Epithelial cell of esophagus (primary cell): ENCODE measurements around the gene APIP.

ENCODE experiments used
- DNase-seq: peaks from one replicate; pipeline ENCODE4 v3.0.0; 2010; ENCODE audit warnings: low read depth
- H3K4me3 ChIP-seq: 2 replicates; pipeline ENCODE4 v1.5.1; 2011; ENCODE audit warnings: mild to moderate bottlenecking, low read length, control low read depth
- TF ChIP-seq, protein P1 (sequence below): IDR thresholded peaks from 2 replicates; pipeline ENCODE4 v1.5.1; 2011; ENCODE audit warnings: low read depth, mild to moderate bottlenecking, low read length, control low read depth, inconsistent platforms; ENCODE audit not compliant: insufficient read depth; ENCODE audit errors: missing control alignments

The APIP gene, protein sequence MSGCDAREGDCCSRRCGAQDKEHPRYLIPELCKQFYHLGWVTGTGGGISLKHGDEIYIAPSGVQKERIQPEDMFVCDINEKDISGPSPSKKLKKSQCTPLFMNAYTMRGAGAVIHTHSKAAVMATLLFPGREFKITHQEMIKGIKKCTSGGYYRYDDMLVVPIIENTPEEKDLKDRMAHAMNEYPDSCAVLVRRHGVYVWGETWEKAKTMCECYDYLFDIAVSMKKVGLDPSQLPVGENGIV

DNA sequence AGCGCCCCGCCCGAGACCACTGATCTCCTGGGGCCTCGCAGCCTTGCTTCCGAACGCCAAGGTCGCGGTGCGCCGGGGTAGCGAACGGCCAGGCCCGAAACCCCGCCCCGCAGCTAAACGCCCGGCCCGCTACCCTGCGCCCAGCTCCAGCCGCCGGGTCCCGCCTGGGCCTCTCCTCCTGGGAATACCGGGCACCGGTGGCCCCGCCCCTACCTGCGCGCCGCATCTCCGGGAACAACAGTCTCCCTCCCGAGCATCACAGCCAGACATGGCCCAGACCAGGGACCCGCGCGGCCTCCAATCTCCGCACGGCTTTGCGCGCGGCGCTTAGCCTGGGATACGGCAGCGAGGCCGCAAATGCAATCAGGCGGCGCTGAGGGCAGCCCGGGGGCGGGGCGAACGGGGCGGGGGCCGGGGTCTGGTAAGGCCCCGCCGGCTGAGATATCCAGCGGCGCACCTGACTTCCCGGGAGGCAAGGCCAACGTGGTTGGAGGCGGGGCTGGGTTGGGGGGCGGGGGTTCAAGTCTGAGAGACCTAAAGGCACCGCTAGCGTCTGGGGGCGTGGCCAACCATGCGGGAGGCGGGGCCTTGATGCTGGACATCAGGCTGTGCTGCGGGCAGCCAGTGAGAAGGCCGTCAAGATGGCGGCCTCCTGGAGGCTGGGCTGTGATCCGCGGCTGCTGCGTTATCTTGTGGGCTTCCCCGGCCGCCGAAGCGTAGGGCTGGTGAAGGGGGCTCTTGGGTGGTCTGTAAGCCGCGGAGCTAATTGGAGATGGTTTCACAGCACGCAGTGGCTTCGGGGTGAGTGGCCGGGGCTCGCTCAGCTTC is at the start of gene APIP, which contains the start of gene PDHX:
APIP (minus strand) TSS at position 365 of the 828 bp plus-strand sequence; CDS start at position 270, 95 bp downstream.
PDHX (plus strand) TSS at position 604 of the 828 bp plus-strand sequence; CDS start at position 642, 38 bp downstream.
- peak within 1 kb of the TSS; percentile 88 for H3K4me3 ChIP-seq
- TF ChIP-seq, protein P1, sequence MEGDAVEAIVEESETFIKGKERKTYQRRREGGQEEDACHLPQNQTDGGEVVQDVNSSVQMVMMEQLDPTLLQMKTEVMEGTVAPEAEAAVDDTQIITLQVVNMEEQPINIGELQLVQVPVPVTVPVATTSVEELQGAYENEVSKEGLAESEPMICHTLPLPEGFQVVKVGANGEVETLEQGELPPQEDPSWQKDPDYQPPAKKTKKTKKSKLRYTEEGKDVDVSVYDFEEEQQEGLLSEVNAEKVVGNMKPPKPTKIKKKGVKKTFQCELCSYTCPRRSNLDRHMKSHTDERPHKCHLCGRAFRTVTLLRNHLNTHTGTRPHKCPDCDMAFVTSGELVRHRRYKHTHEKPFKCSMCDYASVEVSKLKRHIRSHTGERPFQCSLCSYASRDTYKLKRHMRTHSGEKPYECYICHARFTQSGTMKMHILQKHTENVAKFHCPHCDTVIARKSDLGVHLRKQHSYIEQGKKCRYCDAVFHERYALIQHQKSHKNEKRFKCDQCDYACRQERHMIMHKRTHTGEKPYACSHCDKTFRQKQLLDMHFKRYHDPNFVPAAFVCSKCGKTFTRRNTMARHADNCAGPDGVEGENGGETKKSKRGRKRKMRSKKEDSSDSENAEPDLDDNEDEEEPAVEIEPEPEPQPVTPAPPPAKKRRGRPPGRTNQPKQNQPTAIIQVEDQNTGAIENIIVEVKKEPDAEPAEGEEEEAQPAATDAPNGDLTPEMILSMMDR = no peak
- peak; percentile 100 for DNase-seq

DNA sequence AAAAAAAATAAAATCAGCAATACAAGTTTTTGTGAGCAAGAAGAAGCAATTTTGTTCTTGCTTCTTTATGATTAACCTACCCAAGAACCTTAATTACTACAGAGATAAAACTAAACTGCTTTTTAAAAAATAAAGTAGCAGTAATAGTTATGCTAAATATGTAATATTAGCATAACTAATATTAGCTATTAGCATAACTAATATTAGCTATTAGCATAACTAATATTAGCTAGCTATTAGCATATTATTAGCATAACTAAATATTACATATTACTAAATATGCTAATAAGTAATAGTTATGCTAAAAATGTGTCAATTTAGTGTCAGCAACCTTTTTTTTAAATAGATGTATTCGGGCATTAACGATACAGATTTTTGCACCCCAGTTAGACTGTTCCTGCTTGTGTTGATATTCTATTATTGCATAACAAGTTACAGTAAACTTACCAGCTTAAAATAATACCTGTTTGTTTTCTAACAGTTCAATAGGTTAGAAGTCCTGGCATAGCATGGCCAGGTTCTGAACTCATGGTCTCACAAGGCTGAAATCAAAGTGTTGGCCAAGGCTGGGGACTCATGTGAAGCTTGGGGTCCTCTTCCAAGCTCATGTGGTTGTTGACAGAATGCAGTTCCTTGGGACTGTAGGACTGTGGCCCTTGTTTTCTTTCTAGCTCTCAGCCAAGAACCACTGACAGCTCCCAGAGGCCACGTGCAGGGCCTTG is 48.6 kb upstream of the APIP start:
- no peak overlapping the region for H3K4me3 ChIP-seq
- TF ChIP-seq, protein P1 = no peak
- no peak for DNase-seq

DNA sequence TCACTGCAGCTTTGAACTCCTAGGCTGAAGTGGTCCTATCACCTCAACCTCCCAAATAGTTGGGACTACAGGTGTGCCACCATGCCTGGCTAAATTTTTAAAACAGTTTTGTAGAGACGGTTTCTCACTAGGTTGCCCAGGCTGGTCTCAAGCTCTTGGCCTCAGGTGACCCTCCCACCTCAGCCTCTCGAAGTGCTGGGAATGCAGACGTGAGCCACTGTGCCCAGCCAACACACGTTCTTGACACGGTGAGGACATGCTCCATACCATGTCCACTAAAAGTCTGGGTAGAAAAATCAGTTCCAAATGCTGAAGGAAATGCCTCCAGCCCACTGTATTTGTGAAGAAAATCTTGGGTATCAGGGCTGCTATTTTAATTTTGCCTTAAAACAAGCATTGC is 47.2 kb upstream of the APIP start:
- TF ChIP-seq, protein P1 = no peak
- no peak for DNase-seq
- H3K4me3 ChIP-seq = no peak overlapping the region

DNA sequence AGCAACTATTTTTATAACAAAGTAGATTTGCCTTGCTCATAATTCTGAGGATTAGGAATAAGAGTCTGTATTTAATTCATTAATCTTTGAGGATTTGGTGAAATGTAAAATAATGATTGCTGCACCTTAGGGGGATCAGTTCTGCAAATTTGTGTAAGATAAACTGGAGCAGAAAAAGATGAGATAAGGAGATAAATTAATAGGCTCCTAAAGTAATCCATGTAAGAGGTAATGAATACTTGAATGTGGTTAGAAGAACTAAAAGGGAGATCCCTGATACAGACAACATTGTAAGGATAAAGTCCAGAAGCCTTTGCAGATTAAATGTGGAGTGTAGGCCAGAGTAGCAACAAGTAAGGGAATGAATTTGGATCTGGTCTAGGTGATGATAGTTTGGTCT is 45.9 kb upstream of the APIP start:
- TF ChIP-seq, protein P1 = no peak
- no peak overlapping the region for H3K4me3 ChIP-seq
- DNase-seq = no peak

DNA sequence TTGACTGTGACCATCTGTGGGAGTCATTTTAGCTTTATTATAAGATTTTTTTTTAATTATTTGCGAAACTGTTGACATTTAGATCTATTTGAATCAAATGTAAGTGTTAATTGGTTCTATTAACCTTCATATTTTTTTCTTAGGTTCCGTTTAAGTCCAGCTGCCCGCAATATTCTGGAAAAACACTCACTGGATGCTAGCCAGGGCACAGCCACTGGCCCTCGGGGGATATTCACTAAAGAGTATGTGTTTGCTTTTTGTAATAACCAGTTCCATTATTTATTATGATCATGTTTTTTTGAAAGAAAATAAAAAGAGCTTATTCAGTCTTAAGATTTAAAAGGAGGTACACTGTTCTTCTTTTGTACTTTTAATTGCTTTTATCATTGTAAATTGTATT is 44.1 kb upstream of the APIP start:
- TF ChIP-seq, protein P1 = no peak
- DNase-seq = no peak
- H3K4me3 ChIP-seq = no peak overlapping the region

DNA sequence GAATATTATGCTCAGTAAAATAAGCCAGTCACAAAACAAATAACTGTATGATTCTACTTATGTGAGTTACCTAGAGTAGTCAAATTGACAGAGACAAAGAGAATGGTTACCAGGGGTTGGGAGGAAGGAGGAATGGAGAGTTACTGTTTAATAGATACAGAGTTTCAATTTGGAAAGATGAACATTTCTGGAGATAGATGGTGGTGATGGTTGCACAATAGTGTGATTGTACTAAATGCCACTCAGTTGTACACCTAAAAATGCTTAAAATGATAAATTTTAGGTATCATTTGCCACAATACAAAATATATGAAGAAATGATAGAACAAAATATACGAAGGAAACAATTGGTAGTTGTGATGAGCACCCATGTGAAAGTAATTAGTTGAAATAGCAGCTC is 43.6 kb upstream of the APIP start:
- no peak for DNase-seq
- TF ChIP-seq, protein P1 = no peak
- H3K4me3 ChIP-seq = no peak overlapping the region
